Upper lobe of right lung (tissue), 1 donor: ENCODE results near the gene DUSP7. TPM values are rescaled to one million over a fixed set of nuclear protein-coding genes. Genes with fewer than 3 reads are reported as not detected.
A peak's percentile ranks its signal among the peaks of the same experiment; 100 is the strongest.

Experiments used
- ATAC-seq: fragments of 200-7000 bp; cut with Tn5 transposase; one replicate; pipeline ENCODE4 v1.9.1; 2020; ENCODE audit warnings: mild to moderate bottlenecking, moderate library complexity
- DNase-seq: peaks from one replicate; pipeline ENCODE4 v3.0.0-alpha.2; 2020
- H3K27ac ChIP-seq: fragments of 200-600 bp; one replicate; pipeline ENCODE4 v1.8.0; 2022
- H3K27me3 ChIP-seq: fragments of 200-600 bp; one replicate; pipeline ENCODE4 v1.8.0; 2022; ENCODE audit warnings: mild to moderate bottlenecking
- H3K36me3 ChIP-seq: fragments of 200-600 bp; one replicate; pipeline ENCODE4 v1.8.0; 2022
- H3K4me1 ChIP-seq: fragments of 200-600 bp; one replicate; pipeline ENCODE4 v1.8.0; 2022
- H3K4me3 ChIP-seq: fragments of 200-600 bp; one replicate; pipeline ENCODE4 v1.8.0; 2022; ENCODE audit warnings: mild to moderate bottlenecking
- H3K9me3 ChIP-seq: fragments of 200-600 bp; one replicate; pipeline ENCODE4 v1.8.0; 2022
- CTCF ChIP-seq: fragments of 200-600 bp; IDR thresholded peaks from one replicate; pipeline ENCODE4 v1.8.0; 2022; ENCODE audit warnings: antibody characterized with exemption
- intact Hi-C: fragments of 100-400 bp; cut with DNase I; formaldehyde crosslinking; loops from one replicate; pipeline ENCODE4 v1.11.0; 2022
- total RNA-seq: library from RNA; stranded (reverse); fragmentation: NEBNext Ultra II Directional; extraction: Animal tissue kit (Norgen Biotek cat#: 25700); gene quantifications from one replicate; pipeline ENCODE4 v1.2.1, GENCODE V29; 2021
- donor health status: DM: no; HTN: yes; CAD: no; lungs with severe emphysema.

The DUSP7 gene
- total RNA-seq, 1 donor from 2014 or later = 40.7 TPM

- H3K27me3 ChIP-seq = no peaks in the 10 kb centered on the region
- peak; percentile 47 for TF ChIP-seq CTCF
- H3K27ac ChIP-seq = peak overlapping the region; percentile 90
- peak; percentile 90 for DNase-seq
- intact Hi-C loops = loop anchor here (5.0 to 10.0 kb wide), 2 partner anchors 51 to 92 kb away; no protein-coding TSS in a partner anchor
- peak overlapping the region; percentile 91 for H3K4me3 ChIP-seq
- peak; percentile 48 for ATAC-seq
- peaks cover 65% of the 10 kb centered on the region for H3K4me1 ChIP-seq
- no peaks in the 10 kb centered on the region for H3K9me3 ChIP-seq
- peaks cover 46% of the 10 kb centered on the region for H3K36me3 ChIP-seq
Observed at GRCh38 chr3:52052831-52053306, 3.5 kb downstream of the DUSP7 start.

GRCh38 chr3:52051444-52051843, 4.9 kb downstream of the DUSP7 start:
- Histone ChIP-seq H3K27me3 (no peaks in the 10 kb centered on the region), H3K27ac (peak overlapping the region; percentile 90), H3K4me3 (no peak overlapping the region), H3K9me3 (no peaks in the 10 kb centered on the region), H3K4me1 (peaks cover 79% of the 10 kb centered on the region), H3K36me3 (peaks cover 46% of the 10 kb centered on the region)
- intact Hi-C loops = loop anchor here (5.0 to 10.0 kb wide), 2 partner anchors 49 to 93 kb away; no protein-coding TSS in a partner anchor
- DNase-seq (no peak), ATAC-seq (no peak)
- no peak for TF ChIP-seq CTCF

- H3K9me3 ChIP-seq = no peaks in the 10 kb centered on the region
- DNase-seq = no peak
- H3K36me3 ChIP-seq = peaks cover 46% of the 10 kb centered on the region
- peak overlapping the region; percentile 90 for H3K27ac ChIP-seq
- H3K27me3 ChIP-seq = no peaks in the 10 kb centered on the region
- H3K4me3 ChIP-seq = no peak overlapping the region
- ATAC-seq = no peak
- no peak for TF ChIP-seq CTCF
- H3K4me1 ChIP-seq = peaks cover 85% of the 10 kb centered on the region
- intact Hi-C loops = loop anchor here (5.0 to 10.0 kb wide), 2 partner anchors 48 to 94 kb away; no protein-coding TSS in a partner anchor
Observed at GRCh38 chr3:52050571-52050970, 5.8 kb downstream of the DUSP7 start.

- Histone ChIP-seq H3K27ac (peak overlapping the region; percentile 11), H3K4me3 (no peak overlapping the region), H3K27me3 (no peaks in the 10 kb centered on the region), H3K36me3 (peaks cover 46% of the 10 kb centered on the region), H3K4me1 (peaks cover 81% of the 10 kb centered on the region), H3K9me3 (no peaks in the 10 kb centered on the region)
- intact Hi-C loops = no loop called here
- TF ChIP-seq CTCF = no peak
- ATAC-seq (no peak), DNase-seq (no peak)
Observed at GRCh38 chr3:52049503-52049902, 6.9 kb downstream of the DUSP7 start.

GRCh38 chr3:52047295-52047960, 8.9 kb downstream of the DUSP7 start:
- peak; percentile 78 for DNase-seq

More at GRCh38 chr3:52047295-52047960, 8.9 kb downstream of the DUSP7 start:
- H3K27ac ChIP-seq = peak overlapping the region; percentile 73
- peak; percentile 76 for ATAC-seq
- peaks cover 60% of the 10 kb centered on the region for H3K4me1 ChIP-seq
- H3K27me3 ChIP-seq = no peaks in the 10 kb centered on the region
- intact Hi-C loops = no loop called here
- TF ChIP-seq CTCF = no peak
- H3K9me3 ChIP-seq = no peaks in the 10 kb centered on the region
- peaks cover 40% of the 10 kb centered on the region for H3K36me3 ChIP-seq
- H3K4me3 ChIP-seq = no peak overlapping the region
